HCT116 (cell line): ENCODE data around the gene RGCC. TPM values are rescaled to one million over a fixed set of nuclear protein-coding genes. Genes with fewer than 3 reads are reported as not detected.

Source experiments
- ATAC-seq: fragments of 200-7000 bp; cut with Tn5 transposase; 2 replicates; pipeline ENCODE4 v1.9.1; 2020; ENCODE audit warnings: mild to moderate bottlenecking, moderate library complexity
- BruUV-seq: library from RNA; stranded (reverse); fragments of 400-500 nt; replicated peaks from 2 replicates; lab custom pipeline; 2021; lab: Mats Ljungman, UMichigan
- CTCF ChIA-PET: fragments of 300-600 bp; sonication (Branson Sonifier 250); formaldehyde crosslinking; loops from one replicate; lab custom pipeline; 2021; ENCODE audit warnings: antibody characterized with exemption; lab: Charles Lee
- POLR2A ChIA-PET: fragments of 300-600, 350-600 bp; sonication (Branson Sonifier 250); formaldehyde crosslinking; loops from one replicate; lab custom pipeline; 2021; ENCODE audit warnings: antibody characterized with exemption; lab: Charles Lee
- RAD21 ChIA-PET, 2 experiments: fragments of 300-600 bp; sonication (Branson Sonifier 250); formaldehyde crosslinking; loops; one replicate each; lab custom pipeline; 2023; ENCODE audit warnings: low total read pairs in 2 of 2; ENCODE audit not compliant: uncharacterized antibody in 2 of 2, unreplicated experiment in 2 of 2, low non-redundant PET in 1 of 2; lab: Charles Lee
- DNase-seq: peaks from one replicate; pipeline ENCODE4 v3.0.0-alpha.2; 2010; ENCODE audit warnings: low read depth, low spot score
- H2AFZ ChIP-seq: fragments of 200-600 bp; shearing (Covaris generic), sonication (generic); 2 replicates; pipeline ENCODE4 v1.6.1; 2017; ENCODE audit warnings: low read depth, mixed run types, mixed read lengths, antibody characterized with exemption, low read length; ENCODE audit not compliant: poor library complexity, severe bottlenecking
- H3K27ac ChIP-seq: 2 replicates; pipeline ENCODE4 v1.5.1; 2012; ENCODE audit warnings: low read depth, low read length
- H3K27me3 ChIP-seq: fragments of 200-600 bp; sonication (generic); 2 replicates; pipeline ENCODE4 v1.6.1; 2016; ENCODE audit warnings: mixed run types, low read length, mixed read lengths; ENCODE audit not compliant: insufficient read depth
- H3K36me3 ChIP-seq, 2 experiments: fragments of 200-500 bp in 1 of 2; fragments of 200-600 bp in 1 of 2; sonication (Bioruptor generic) in 1 of 2; sonication (generic) in 1 of 2; 2 replicates each; pipeline versions ENCODE4 v1.5.1 to v1.6.1; 2014 to 2016; ENCODE audit warnings: low read length in 2 of 2, inconsistent platforms in 1 of 2, mixed read lengths in 1 of 2, mixed run types in 1 of 2; ENCODE audit not compliant: insufficient read depth in 2 of 2, control insufficient read depth in 1 of 2
- H3K4me1 ChIP-seq, 2 experiments: fragments of 200-600 bp in 1 of 2; sonication (generic) in 1 of 2; 2 replicates each; pipeline versions ENCODE4 v1.5.1 to v1.6.1; 2012 to 2017; ENCODE audit warnings: low read length in 2 of 2, inconsistent platforms in 1 of 2, mild to moderate bottlenecking in 1 of 2, mixed read lengths in 1 of 2, mixed run types in 1 of 2, moderate library complexity in 1 of 2; ENCODE audit not compliant: insufficient read depth in 2 of 2, control insufficient read depth in 1 of 2
- H3K4me2 ChIP-seq: fragments of 200-600 bp; sonication (generic); 2 replicates; pipeline ENCODE4 v1.6.1; 2017; ENCODE audit warnings: mixed run types, low read length, mixed read lengths
- H3K4me3 ChIP-seq, 2 experiments: fragments of 200-600 bp in 1 of 2; sonication (generic) in 1 of 2; replicated peaks in 1 of 2; 2 replicates each; pipeline ENCODE4 v1.5.1; 2011 to 2016; ENCODE audit warnings: low read length in 2 of 2, control low read depth in 1 of 2, low read depth in 1 of 2, mild to moderate bottlenecking in 1 of 2, mixed read lengths in 1 of 2, mixed run types in 1 of 2
- H3K79me2 ChIP-seq: fragments of 200-600 bp; sonication (generic); 2 replicates; pipeline ENCODE4 v1.6.1; 2017; ENCODE audit warnings: mild to moderate bottlenecking, mixed run types, low read length, moderate library complexity, mixed read lengths; ENCODE audit not compliant: insufficient read depth
- H3K9ac ChIP-seq: fragments of 200-600 bp; sonication (generic); 2 replicates; pipeline ENCODE4 v1.6.1; 2016; ENCODE audit warnings: low read length, mixed read lengths
- H3K9me2 ChIP-seq: fragments of 200-600 bp; sonication (generic), shearing (Covaris generic); 2 replicates; pipeline ENCODE4 v1.6.1; 2017; ENCODE audit warnings: mixed run types, mild to moderate bottlenecking, moderate library complexity; ENCODE audit not compliant: insufficient read depth
- H3K9me3 ChIP-seq, 2 experiments: fragments of 200-500 bp in 1 of 2; fragments of 200-600 bp in 1 of 2; sonication (Bioruptor generic) in 1 of 2; sonication (generic) in 1 of 2; 2 replicates each; pipeline ENCODE4 v1.6.1; 2014 to 2017; ENCODE audit warnings: low read length in 2 of 2, mixed read lengths in 2 of 2, inconsistent platforms in 1 of 2, low read depth in 1 of 2, mild to moderate bottlenecking in 1 of 2, mixed run types in 1 of 2, moderate library complexity in 1 of 2; ENCODE audit not compliant: control insufficient read depth in 1 of 2, insufficient read depth in 1 of 2
- H4K20me1 ChIP-seq: fragments of 200-600 bp; sonication (generic), shearing (Covaris generic); 2 replicates; pipeline ENCODE4 v1.6.1; 2017; ENCODE audit warnings: mixed run types, mild to moderate bottlenecking, moderate library complexity; ENCODE audit not compliant: insufficient read depth
- ATF3 ChIP-seq: IDR thresholded peaks from 2 replicates; pipeline ENCODE4 v1.6.1; 2012
- CBX3 ChIP-seq: IDR thresholded peaks from 2 replicates; pipeline ENCODE4 v1.6.1; 2012; ENCODE audit warnings: low read depth
- CEBPB ChIP-seq: IDR thresholded peaks from 2 replicates; pipeline ENCODE4 v1.6.1; 2012; ENCODE audit warnings: low read depth
- CTCF ChIP-seq, 3 experiments: fragments of 200-600 bp in 1 of 3; sonication (generic) in 1 of 3; IDR thresholded peaks in 2 of 3; conservative IDR thresholded peaks in 1 of 3; 2 replicates each; pipeline ENCODE4 v1.5.1; 2012 to 2017; ENCODE audit warnings: low read depth in 2 of 3, low read length in 2 of 3, antibody characterized with exemption in 1 of 3, borderline replicate concordance in 1 of 3, control low read depth in 1 of 3, mild to moderate bottlenecking in 1 of 3, mixed read lengths in 1 of 3, mixed run types in 1 of 3, moderate library complexity in 1 of 3; ENCODE audit not compliant: insufficient read depth in 1 of 3
- EGR1 ChIP-seq: IDR thresholded peaks from 2 replicates; pipeline ENCODE4 v1.6.1; 2012; ENCODE audit warnings: low read depth
- ELF1 ChIP-seq: IDR thresholded peaks from 2 replicates; pipeline ENCODE4 v1.6.1; 2012; ENCODE audit warnings: low read depth, borderline replicate concordance
- EZH2 ChIP-seq: fragments of 200-600 bp; sonication (generic); IDR thresholded peaks from 2 replicates; pipeline ENCODE4 v1.6.1; 2017; ENCODE audit warnings: antibody characterized with exemption, mixed run types
- EZH2phosphoT487 ChIP-seq: fragments of 200-600 bp; IDR thresholded peaks from 2 replicates; pipeline ENCODE4 v1.6.1; 2018; ENCODE audit warnings: antibody characterized with exemption, borderline replicate concordance
- JUND ChIP-seq: IDR thresholded peaks from 2 replicates; pipeline ENCODE4 v1.6.1; 2012
- POLR2AphosphoS5 ChIP-seq: IDR thresholded peaks from 2 replicates; pipeline ENCODE4 v1.6.1; 2011; ENCODE audit warnings: mild to moderate bottlenecking, low read depth, low read length, moderate library complexity
- RAD21 ChIP-seq: IDR thresholded peaks from 2 replicates; pipeline ENCODE4 v1.6.1; 2012; ENCODE audit warnings: low read depth, mild to moderate bottlenecking
- intact Hi-C: fragments of 100-400 bp; cut with micrococcal nuclease; formaldehyde crosslinking; loops from 2 replicates; pipeline ENCODE4 v1.10.0; 2022
- total RNA-seq: library from RNA; stranded (reverse); gene quantifications from one replicate; pipeline ENCODE4 v1.2.1, GENCODE V29; 2021; ENCODE audit not compliant: unreplicated experiment

The RGCC gene
- total RNA-seq, 1 experiment from 2014 or later, result 3.2 TPM

- Histone ChIP-seq H2AFZ (no peak overlapping the region), H3K36me3 (no peaks in the 10 kb centered on the region), H3K4me1 (peaks cover 0 to 10% of the 10 kb centered on the region in 2 experiments; a peak in 2 of 4 replicates), H3K27ac (no peak overlapping the region), H3K79me2 (no peaks in the 10 kb centered on the region), H3K4me2 (no peak overlapping the region), H3K9me3 (no peaks in the 10 kb centered on the region), H3K9ac (no peak overlapping the region), H3K4me3 (no peak overlapping the region), H3K9me2 (no peaks in the 10 kb centered on the region), H4K20me1 (no peaks in the 10 kb centered on the region), H3K27me3 (no peaks in the 10 kb centered on the region)
- TF ChIP-seq ELF1, result no peak
- no peak for TF ChIP-seq CTCF (IDR thresholded peaks at IDR 0.05 in 2 of 3, conservative IDR thresholded peaks at IDR 0.05 in 1 of 3; ENCODE audit: borderline replicate concordance in 1 of 3, insufficient read depth in 1 of 3, low read depth in 2 of 3, low read length in 2 of 3)
- no peak for TF ChIP-seq EZH2phosphoT487
- TF ChIP-seq CEBPB, result no peak
- TF ChIP-seq RAD21, result no peak
- TF ChIP-seq ATF3, result no peak
- TF ChIP-seq JUND, result no peak
- no peak for DNase-seq
- no TSS peak for BruUV-seq
- no peak for ATAC-seq
- RAD21 ChIA-PET, result no interaction called here
- CTCF ChIA-PET, result no interaction called here
- POLR2A ChIA-PET, result no interaction called here
- intact Hi-C loops, result no loop called here
Measured at GRCh38 chr13:41499452-41499851, 42.1 kb downstream of the RGCC start.

- no peak overlapping the region for H3K9ac ChIP-seq
- ATAC-seq, result peak; percentile 54
- ChIA-PET POLR2A (no interaction called here), RAD21 (no interaction called here), CTCF (no interaction called here)
- TF ChIP-seq RAD21 (no peak), EGR1 (no peak), ELF1 (no peak), CBX3 (no peak), POLR2AphosphoS5 (no peak), ATF3 (no peak), CEBPB (no peak), EZH2 (no peak)
- intact Hi-C loops, result no loop called here
- no peaks in the 10 kb centered on the region for H3K9me3 ChIP-seq
- H2AFZ ChIP-seq, result no peak overlapping the region
- peaks cover 0 to 10% of the 10 kb centered on the region in 2 experiments; a peak in 2 of 4 replicates for H3K4me1 ChIP-seq
- H3K9me2 ChIP-seq, result no peaks in the 10 kb centered on the region
- H3K4me2 ChIP-seq, result peak overlapping the region; percentile 11; the same call in 1 of the 2 replicates
- no peaks in the 10 kb centered on the region for H3K27me3 ChIP-seq
- H3K36me3 ChIP-seq, result no peaks in the 10 kb centered on the region
- H3K4me3 ChIP-seq, result no peak overlapping the region
- H4K20me1 ChIP-seq, result no peaks in the 10 kb centered on the region
- no peaks in the 10 kb centered on the region for H3K79me2 ChIP-seq
- no peak overlapping the region for H3K27ac ChIP-seq
- no peak for DNase-seq
- no TSS peak for BruUV-seq
Measured at GRCh38 chr13:41500511-41500910, 43.2 kb downstream of the RGCC start.
